NOMO-1 treated with dmso at 0.1 percent for 144 hours (cell line): ENCODE measurements around the gene NOXA1.
A peak's percentile ranks its signal among the peaks of the same experiment; 100 is the strongest.

Experiments
- DNase-seq: peaks from one replicate; lab custom pipeline; 2025; ENCODE audit not compliant: unreplicated experiment; lab: John Stamatoyannopoulos, UW

The NOXA1 gene

DNA sequence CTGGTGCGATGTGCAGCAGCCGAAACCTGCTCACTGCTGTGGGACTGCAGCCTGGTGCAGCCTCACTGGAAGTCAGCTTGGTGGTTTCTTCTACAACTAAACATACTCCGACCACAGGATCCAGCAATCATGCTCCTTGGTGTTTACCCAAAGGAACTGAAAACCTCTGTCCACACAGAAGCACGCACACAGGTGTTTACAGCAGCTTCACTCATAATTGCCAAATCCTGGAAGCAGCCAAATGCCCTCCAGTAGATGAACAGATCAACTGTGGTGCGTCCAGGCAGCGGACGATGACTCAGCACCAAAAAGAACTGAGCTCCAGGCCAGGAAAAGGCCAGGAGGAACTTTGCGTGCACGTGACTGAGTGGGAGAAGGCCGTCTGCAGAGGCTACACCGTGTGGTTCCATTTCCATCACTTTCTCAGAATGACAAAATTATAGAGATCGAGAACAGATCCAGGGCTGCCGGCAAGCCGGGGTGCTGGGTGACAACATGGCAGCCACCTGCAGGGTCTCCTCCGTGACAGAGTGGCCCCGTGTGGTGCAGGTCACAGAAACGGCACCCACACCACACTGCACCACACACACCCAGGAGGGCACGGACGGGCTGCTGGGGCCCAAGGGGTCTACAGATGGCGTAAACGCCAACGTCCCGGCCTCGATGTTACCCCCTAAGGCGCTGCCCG, 59.0 kb downstream of the NOXA1 start:
- peak; percentile 53 for DNase-seq
